B cell (primary cell): ENCODE data around the gene SEMA3E. TPM values are rescaled to one million over a fixed set of nuclear protein-coding genes. Genes with fewer than 3 reads are reported as not detected.

Experiments
- ATAC-seq: fragments of 200-7000 bp; cut with Tn5 transposase; one replicate; pipeline ENCODE4 v1.10.0; 2021; ENCODE audit warnings: low read depth, mild to moderate bottlenecking, moderate number of reproducible peaks, moderate library complexity
- CTCF ChIA-PET: fragments of 350-600 bp; sonication (Branson Sonifier 250); formaldehyde crosslinking; loops from one replicate; lab custom pipeline; 2021; ENCODE audit warnings: antibody characterized with exemption, inconsistent platforms; lab: Charles Lee
- POLR2A ChIA-PET: fragments of 350-600 bp; sonication (Branson Sonifier 250); formaldehyde crosslinking; loops from one replicate; lab custom pipeline; 2021; ENCODE audit warnings: antibody characterized with exemption; lab: Charles Lee
- DNase-seq: peaks from one replicate; pipeline ENCODE4 v3.0.0; 2013
- H2AFZ ChIP-seq: 2 replicates; pipeline ENCODE4 v1.6.1; 2012; ENCODE audit warnings: mild to moderate bottlenecking, low read depth, low read length; ENCODE audit not compliant: insufficient read depth, poor library complexity, severe bottlenecking
- H3K27ac ChIP-seq, 2 donors: 1 replicate in 1 of 2; 2 replicates in 1 of 2; pipeline ENCODE4 v1.5.1; 2012 to 2013; ENCODE audit warnings: low read length in 2 of 2, mild to moderate bottlenecking in 2 of 2, moderate library complexity in 1 of 2
- H3K27me3 ChIP-seq, 4 experiments: fragments of 200-600 bp in 1 of 4; sonication (generic) in 1 of 4; replicated peaks in 1 of 4; 1 replicate in 2 of 4; 2 replicates in 2 of 4; pipeline versions ENCODE4 v1.6.1 to v1.7.0; 2013 to 2016; ENCODE audit warnings: low read length in 3 of 4, mild to moderate bottlenecking in 2 of 4, mixed read lengths in 1 of 4, moderate library complexity in 1 of 4; ENCODE audit not compliant: insufficient read depth in 4 of 4, control insufficient read depth in 3 of 4; ENCODE audit errors: control extremely low read depth in 1 of 4
- H3K36me3 ChIP-seq, 2 experiments: replicated peaks in 1 of 2; 1 replicate in 1 of 2; 2 replicates in 1 of 2; pipeline versions ENCODE4 v1.6.1 to v1.7.1; 2013; ENCODE audit warnings: low read length in 1 of 2; ENCODE audit not compliant: insufficient read depth in 2 of 2, control insufficient read depth in 1 of 2; ENCODE audit errors: control extremely low read depth in 1 of 2, extremely low read depth in 1 of 2
- H3K4me1 ChIP-seq, 2 donors: fragments of 200-600 bp in 1 of 2; sonication (generic) in 1 of 2; 1 replicate in 1 of 2; 2 replicates in 1 of 2; pipeline versions ENCODE4 v1.5.1 to v1.6.1; 2013 to 2017; ENCODE audit warnings: low read length in 2 of 2; ENCODE audit not compliant: control insufficient read depth in 2 of 2, insufficient read depth in 2 of 2
- H3K4me2 ChIP-seq: replicated peaks from 2 replicates; pipeline ENCODE3; 2012; ENCODE audit warnings: mild to moderate bottlenecking, low read depth, low read length; ENCODE audit not compliant: poor library complexity, severe bottlenecking
- H3K4me3 ChIP-seq, 5 experiments: fragments of 200-600 bp in 1 of 5; sonication (generic) in 1 of 5; 1 replicate in 3 of 5; 2 replicates in 2 of 5; pipeline versions ENCODE4 v1.5.1 to v1.7.0; 2011 to 2016; ENCODE audit warnings: low read length in 4 of 5, mild to moderate bottlenecking in 4 of 5, low read depth in 2 of 5, control low read depth in 1 of 5, moderate library complexity in 1 of 5; ENCODE audit not compliant: insufficient read depth in 1 of 5; ENCODE audit errors: control extremely low read depth in 1 of 5, extremely low read depth in 1 of 5
- H3K79me2 ChIP-seq: fragments of 200-600 bp; sonication (generic); one replicate; pipeline ENCODE4 v1.6.0; 2016; ENCODE audit warnings: low read length; ENCODE audit not compliant: control insufficient read depth, insufficient read depth
- H3K9ac ChIP-seq: fragments of 200-600 bp; sonication (generic); 2 replicates; pipeline ENCODE4 v1.6.1; 2017; ENCODE audit warnings: mild to moderate bottlenecking, low read length, moderate library complexity
- H3K9me3 ChIP-seq, 3 donors: one replicate each; pipeline versions ENCODE4 v1.6.1 to v1.7.1; 2013; ENCODE audit warnings: low read length in 2 of 3; ENCODE audit not compliant: control insufficient read depth in 2 of 3, insufficient read depth in 1 of 3; ENCODE audit errors: control extremely low read depth in 1 of 3
- H4K20me1 ChIP-seq: 2 replicates; pipeline ENCODE4 v1.6.0; 2012; ENCODE audit warnings: mild to moderate bottlenecking, low read length; ENCODE audit not compliant: insufficient read depth, control insufficient read depth, poor library complexity, severe bottlenecking
- H3K27ac Mint-ChIP-seq: one replicate; pipeline ENCODE4 v1.8.0; 2021; ENCODE audit warnings: mixed read lengths
- H3K27me3 Mint-ChIP-seq: one replicate; pipeline ENCODE4 v1.8.0; 2021; ENCODE audit warnings: mixed read lengths
- H3K4me1 Mint-ChIP-seq: one replicate; pipeline ENCODE4 v1.8.0; 2021; ENCODE audit warnings: mixed read lengths
- H3K4me3 Mint-ChIP-seq: one replicate; pipeline ENCODE4 v1.8.0; 2021; ENCODE audit warnings: mixed read lengths
- H3K9me3 Mint-ChIP-seq: one replicate; pipeline ENCODE4 v1.8.0; 2022; ENCODE audit warnings: mixed read lengths; ENCODE audit not compliant: insufficient read depth
- EZH2 ChIP-seq: IDR thresholded peaks from 2 replicates; pipeline ENCODE4 v1.6.1; 2012; ENCODE audit warnings: borderline replicate concordance, low read depth, mild to moderate bottlenecking, moderate library complexity, low read length; ENCODE audit not compliant: insufficient read depth, poor library complexity, severe bottlenecking
- WGBS: methylation state at CpG from one replicate; pipeline ENCODE4 v1.1.5; 2013; ENCODE audit warnings: missing lambda C conversion rate; ENCODE audit not compliant: insufficient coverage; 5-methylcytosine and 5-hydroxymethylcytosine counted together
- intact Hi-C: fragments of 100-400 bp; cut with micrococcal nuclease; formaldehyde crosslinking; loops from one replicate; pipeline ENCODE4 v1.10.0; 2022
- polyA plus RNA-seq: library from polyadenylated mRNA; depleted of rRNA; stranded (reverse); fragments of >200 nt; gene quantifications from 2 replicates; pipeline ENCODE4 v1.2.3, GENCODE V29; 2012
- total RNA-seq, 2 donors: library from RNA; stranded (reverse); fragments of 120-200 nt in 1 of 2; gene quantifications; 1 replicate in 1 of 2; 2 replicates in 1 of 2; pipeline versions ENCODE4 v1.2.3 to v1.2.4, GENCODE V29; 2013 to 2022
- TF ChIP-seq, protein P1 (sequence below): fragments of 200-600 bp; IDR thresholded peaks from one replicate; pipeline ENCODE4 v1.8.0; 2022; ENCODE audit warnings: antibody characterized with exemption, mild to moderate bottlenecking

Gene SEMA3E
- total and polyA plus RNA-seq, 2 donors (not counting 1 experiment from before 2014, with no cell fraction given): not detected

DNA sequence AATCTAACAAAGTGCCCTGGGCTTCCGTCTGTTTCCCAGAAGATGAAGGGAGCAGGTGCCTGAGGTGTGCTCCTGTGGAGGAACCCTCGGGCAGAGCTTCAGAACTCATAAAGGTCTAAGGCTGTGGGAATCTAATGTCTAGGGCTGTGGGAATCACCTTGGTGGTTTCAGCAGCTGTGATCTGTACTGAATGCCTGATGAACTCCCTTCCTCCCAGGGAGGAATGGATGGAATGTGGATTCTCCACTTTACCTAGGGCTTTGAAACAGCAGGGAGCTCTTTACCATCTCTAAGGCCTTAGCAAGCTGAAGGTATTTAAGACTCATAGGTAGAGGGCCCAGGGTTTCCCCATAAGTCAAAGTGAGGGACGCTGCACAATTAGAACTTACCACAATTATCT, 36.0 kb upstream of the SEMA3E start:
- intact Hi-C loops: no loop called here
- H3K9ac ChIP-seq: no peak overlapping the region
- no peak overlapping the region for H2AFZ ChIP-seq
- no peaks in the 10 kb centered on the region for H3K4me1 Mint-ChIP-seq
- DNase-seq (no peak), ATAC-seq (no peak)
- no peaks in the 10 kb centered on the region for H3K27me3 ChIP-seq
- WGBS: 90% methylated on average over 2 of the region's 3 CpGs
- no peak overlapping the region for H3K4me3 ChIP-seq
- H3K4me1 ChIP-seq: no peaks in the 10 kb centered on the region
- no peak overlapping the region for H3K4me3 Mint-ChIP-seq
- CTCF ChIA-PET: no interaction called here
- H3K9me3 Mint-ChIP-seq: peaks cover 2% of the 10 kb centered on the region
- H3K27ac Mint-ChIP-seq: no peak overlapping the region
- no peak overlapping the region for H3K27ac ChIP-seq
- POLR2A ChIA-PET: no interaction called here
- H4K20me1 ChIP-seq: no peaks in the 10 kb centered on the region
- no peaks in the 10 kb centered on the region for H3K79me2 ChIP-seq
- TF ChIP-seq EZH2: no peak
- TF ChIP-seq, protein P1, sequence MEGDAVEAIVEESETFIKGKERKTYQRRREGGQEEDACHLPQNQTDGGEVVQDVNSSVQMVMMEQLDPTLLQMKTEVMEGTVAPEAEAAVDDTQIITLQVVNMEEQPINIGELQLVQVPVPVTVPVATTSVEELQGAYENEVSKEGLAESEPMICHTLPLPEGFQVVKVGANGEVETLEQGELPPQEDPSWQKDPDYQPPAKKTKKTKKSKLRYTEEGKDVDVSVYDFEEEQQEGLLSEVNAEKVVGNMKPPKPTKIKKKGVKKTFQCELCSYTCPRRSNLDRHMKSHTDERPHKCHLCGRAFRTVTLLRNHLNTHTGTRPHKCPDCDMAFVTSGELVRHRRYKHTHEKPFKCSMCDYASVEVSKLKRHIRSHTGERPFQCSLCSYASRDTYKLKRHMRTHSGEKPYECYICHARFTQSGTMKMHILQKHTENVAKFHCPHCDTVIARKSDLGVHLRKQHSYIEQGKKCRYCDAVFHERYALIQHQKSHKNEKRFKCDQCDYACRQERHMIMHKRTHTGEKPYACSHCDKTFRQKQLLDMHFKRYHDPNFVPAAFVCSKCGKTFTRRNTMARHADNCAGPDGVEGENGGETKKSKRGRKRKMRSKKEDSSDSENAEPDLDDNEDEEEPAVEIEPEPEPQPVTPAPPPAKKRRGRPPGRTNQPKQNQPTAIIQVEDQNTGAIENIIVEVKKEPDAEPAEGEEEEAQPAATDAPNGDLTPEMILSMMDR: no peak
- no peaks in the 10 kb centered on the region for H3K27me3 Mint-ChIP-seq
- H3K9me3 ChIP-seq: no peaks in the 10 kb centered on the region
- no peaks in the 10 kb centered on the region for H3K36me3 ChIP-seq
- H3K4me2 ChIP-seq: no peak overlapping the region

DNA sequence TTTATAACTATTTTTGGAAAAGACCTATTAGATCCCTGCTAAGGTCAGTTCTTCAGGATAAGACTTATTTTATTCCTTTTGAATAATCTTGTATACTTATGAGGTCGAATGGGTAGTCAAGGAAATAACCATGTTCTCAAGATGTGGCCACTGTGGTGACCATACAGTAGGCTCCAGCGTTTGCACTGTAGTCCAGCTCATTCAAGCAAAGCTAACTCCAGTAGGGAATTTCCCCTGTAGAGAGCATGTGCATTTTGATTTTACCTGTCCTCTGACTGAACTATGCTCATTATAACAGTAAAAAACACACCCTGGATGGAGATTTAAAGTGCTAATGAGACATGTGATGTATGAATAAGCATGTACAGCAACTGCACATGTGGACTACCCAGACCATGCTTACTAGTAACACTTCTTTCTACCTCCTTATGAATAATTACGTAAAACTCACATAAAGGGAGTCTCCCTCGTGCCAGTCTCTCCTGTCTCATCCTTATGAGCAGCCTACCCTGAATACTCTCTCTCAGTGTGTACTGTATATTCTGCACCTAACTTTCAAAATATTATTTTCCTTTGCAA, 32.4 kb upstream of the SEMA3E start:
- 93% methylated on average over 2 of the region's 4 CpGs for WGBS
- Mint-ChIP-seq H3K27ac (no peak overlapping the region), H3K27me3 (no peaks in the 10 kb centered on the region), H3K4me1 (no peaks in the 10 kb centered on the region), H3K9me3 (peaks cover 4% of the 10 kb centered on the region), H3K4me3 (no peak overlapping the region)
- Histone ChIP-seq H4K20me1 (no peaks in the 10 kb centered on the region), H3K9ac (no peak overlapping the region), H3K79me2 (no peaks in the 10 kb centered on the region), H3K4me3 (no peak overlapping the region), H3K4me2 (no peak overlapping the region), H3K27ac (no peak overlapping the region), H2AFZ (no peak overlapping the region), H3K36me3 (no peaks in the 10 kb centered on the region), H3K9me3 (no peaks in the 10 kb centered on the region), H3K4me1 (no peaks in the 10 kb centered on the region), H3K27me3 (no peaks in the 10 kb centered on the region)
- DNase-seq: no peak
- no peak for ATAC-seq
- CTCF ChIA-PET: no interaction called here
- intact Hi-C loops: no loop called here
- TF ChIP-seq, protein P1: no peak
- no peak for TF ChIP-seq EZH2
- POLR2A ChIA-PET: no interaction called here
